GM23248 (cell line): ENCODE measurements around the gene SMCO3.

Experiments
- EZH2 ChIP-seq: fragments of 200-600 bp; sonication (generic); IDR thresholded peaks from 2 replicates; pipeline ENCODE4 v1.6.1; 2018; ENCODE audit warnings: antibody characterized with exemption, mild to moderate bottlenecking; ENCODE audit not compliant: insufficient read depth, poor library complexity, severe bottlenecking
- EZH2phosphoT487 ChIP-seq: fragments of 200-600 bp; sonication (generic); IDR thresholded peaks from 2 replicates; pipeline ENCODE4 v1.6.1; 2018; ENCODE audit warnings: antibody characterized with exemption, moderate library complexity, mild to moderate bottlenecking, low read depth; ENCODE audit not compliant: insufficient read depth

GRCh38 chr12:14839262-14839661 lies 25.3 kb upstream of the SMCO3 start:
- TF ChIP-seq EZH2: no peak
- TF ChIP-seq EZH2phosphoT487: no peak
